GM11168 (cell line): ENCODE results near the gene RFWD3.
"Not testable (repeated sequence)": the region's sequence is repeated elsewhere in the genome, so short reads cannot be mapped to it uniquely, and the experiment has no call there.

Experiments used
- in situ Hi-C: fragments of 300-500 bp; cut with MboI; formaldehyde crosslinking; loops from one replicate; pipeline ENCODE4 v1.12.0; 2022; ENCODE audit warnings: low sequenced_read_pairs; ENCODE audit not compliant: unreplicated experiment

RFWD3 gene

DNA sequence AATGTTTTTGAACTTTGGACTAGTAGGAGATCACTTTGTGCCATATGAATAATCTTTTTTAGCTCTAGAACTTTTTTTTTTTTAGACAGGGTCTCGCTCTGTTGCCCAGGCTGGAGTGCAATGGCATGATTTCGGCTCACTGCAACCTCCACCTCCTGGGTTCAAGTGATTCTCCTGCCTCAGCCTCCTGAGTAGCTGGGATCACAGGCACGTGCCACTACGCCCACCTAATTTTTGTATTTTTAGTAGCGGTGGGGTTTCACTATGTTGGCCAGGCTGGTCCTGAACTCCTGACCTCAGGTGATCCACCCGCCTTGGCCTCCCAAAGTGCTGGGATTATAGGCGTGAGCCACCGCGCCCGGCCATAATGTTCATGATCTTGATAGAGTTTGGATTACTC lies 2.2 kb upstream of the RFWD3 start:
- in situ Hi-C loops, result not testable (repeated sequence)

DNA sequence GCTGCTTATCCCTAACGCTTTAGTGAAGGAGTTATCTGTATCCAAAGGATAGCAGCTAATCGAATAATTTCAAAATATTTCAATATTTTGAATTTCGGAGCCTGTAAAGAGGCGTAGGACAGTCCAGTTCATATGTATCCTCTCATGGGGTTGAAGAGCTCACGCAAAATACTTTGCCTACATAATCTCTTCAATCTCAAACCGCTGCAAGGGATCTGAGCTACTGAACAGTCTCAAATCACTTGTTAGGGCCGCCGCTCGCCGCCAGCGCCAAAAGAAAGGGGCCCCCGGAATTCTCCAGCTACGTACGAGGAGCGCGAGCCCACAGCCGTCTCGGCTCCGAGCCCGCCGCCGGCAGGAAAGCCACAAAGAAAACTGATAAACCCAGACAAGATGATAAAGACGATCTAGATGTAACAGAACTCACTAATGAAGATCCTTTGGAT lies 601 bp upstream of the RFWD3 start:
- in situ Hi-C loops, result no loop called here

DNA sequence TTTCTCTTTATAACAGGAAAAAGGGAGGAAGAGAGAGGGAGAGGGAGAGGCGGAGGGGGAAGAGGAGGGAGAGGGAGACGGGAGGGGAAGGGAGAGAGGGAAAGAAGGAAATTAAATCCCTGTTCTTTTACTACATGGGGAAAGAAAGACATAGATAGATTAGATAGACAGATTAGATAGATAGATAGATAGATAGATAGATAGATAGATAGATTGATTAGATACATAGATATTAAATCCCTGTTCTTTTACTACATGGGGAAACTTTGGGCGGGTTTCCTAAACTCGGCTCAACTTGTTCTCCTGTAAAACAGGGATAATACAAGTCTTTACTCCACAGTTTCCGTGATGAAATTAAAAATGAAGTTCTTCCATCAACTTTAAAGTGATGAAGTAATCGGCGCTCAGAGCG lies 661 bp downstream of the RFWD3 start:
- in situ Hi-C loops, result no loop called here

DNA sequence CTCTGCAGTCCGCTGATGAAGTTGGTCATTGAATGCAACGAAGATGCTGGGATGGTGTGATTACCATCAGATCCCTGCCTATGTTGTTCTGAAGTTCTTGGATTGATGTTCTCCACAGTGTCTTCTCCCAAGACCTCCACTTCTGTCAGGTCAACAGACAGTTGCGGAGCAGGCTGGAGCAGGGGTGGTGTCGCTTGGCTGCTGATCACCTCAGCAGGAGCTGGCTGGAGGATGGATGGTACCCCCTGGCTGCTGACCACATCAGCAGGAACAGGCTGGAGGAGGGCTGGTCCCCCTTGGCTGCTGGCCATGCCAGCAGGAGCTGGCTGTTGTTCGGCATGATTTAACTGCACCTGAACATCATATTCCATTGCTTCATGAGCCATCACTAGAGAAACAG lies 5.6 kb downstream of the RFWD3 start:
- in situ Hi-C loops, result no loop called here

DNA sequence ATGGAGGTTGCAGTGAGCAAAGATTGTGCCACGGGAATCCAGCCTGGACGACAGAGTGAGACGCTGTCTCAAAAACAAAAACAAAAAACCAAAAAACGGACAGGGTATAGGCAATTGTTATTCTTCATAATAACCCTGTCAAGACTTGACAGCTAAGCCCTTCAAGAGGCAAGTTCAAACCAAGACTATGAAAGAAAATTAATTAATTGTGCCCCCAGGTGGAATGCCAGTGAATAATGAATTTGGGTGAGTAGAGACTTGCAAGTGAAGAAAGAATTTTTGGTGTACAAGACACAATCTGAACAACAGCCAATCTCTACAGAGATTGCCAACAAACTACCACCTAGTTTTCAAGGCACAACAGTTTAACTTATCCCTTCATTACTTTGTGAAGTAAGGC lies 6.3 kb downstream of the RFWD3 start:
- in situ Hi-C loops, result no loop called here

DNA sequence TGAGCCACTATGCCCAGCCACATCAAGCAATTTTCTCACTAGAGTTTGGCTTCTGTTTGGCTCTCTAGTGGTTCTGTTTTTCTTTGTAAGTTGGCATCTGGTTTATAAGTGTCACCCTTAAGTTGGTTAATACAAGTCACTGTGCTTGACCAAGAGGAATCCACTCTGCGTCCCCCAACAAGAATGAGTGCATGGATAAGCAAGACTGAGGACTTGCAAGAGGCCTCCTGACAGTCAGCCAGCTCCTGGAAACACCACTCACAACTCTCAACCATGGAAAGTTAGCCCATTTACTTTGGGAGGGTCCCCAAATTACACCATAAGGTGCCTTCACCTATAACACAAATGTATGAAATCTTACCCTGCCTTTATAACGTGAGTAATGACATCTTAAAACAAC lies 7.6 kb downstream of the RFWD3 start:
- in situ Hi-C loops, result no loop called here

DNA sequence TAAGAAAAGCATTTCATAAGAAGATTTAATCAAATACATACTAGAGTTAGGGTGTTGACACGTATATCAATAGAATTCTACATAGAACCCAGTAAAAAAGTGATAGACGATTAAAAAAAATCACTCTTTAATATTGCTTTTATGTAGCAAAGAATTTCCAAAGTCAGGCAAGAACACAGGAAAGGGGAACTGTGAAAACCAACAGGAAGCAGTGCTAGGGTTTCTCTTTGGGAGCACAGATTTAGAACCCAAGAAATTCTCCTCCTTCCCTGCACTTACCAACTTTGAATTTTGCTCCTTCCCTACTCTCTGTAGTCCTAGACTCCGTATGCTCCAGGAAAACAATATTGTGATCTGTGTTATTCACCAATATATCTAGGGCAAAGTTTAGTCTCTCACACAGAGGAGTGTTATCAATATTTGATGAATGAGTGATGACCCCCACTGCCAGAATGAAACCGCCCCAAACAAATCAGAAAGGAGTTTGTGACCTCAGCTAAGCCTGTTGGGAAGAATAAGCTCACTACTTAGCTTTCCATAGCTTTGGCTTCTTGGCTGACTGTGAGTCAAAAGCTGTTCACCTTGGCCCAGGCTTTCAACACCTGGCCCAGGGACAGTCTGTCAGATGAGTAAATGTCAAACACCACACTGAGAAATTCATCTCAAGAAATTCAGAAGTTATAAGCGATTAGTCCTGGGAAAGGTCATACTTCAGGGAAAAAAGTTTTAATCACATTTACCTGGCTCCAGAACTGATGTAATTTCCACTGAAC lies 8.6 kb downstream of the RFWD3 start:
- in situ Hi-C loops, result no loop called here

DNA sequence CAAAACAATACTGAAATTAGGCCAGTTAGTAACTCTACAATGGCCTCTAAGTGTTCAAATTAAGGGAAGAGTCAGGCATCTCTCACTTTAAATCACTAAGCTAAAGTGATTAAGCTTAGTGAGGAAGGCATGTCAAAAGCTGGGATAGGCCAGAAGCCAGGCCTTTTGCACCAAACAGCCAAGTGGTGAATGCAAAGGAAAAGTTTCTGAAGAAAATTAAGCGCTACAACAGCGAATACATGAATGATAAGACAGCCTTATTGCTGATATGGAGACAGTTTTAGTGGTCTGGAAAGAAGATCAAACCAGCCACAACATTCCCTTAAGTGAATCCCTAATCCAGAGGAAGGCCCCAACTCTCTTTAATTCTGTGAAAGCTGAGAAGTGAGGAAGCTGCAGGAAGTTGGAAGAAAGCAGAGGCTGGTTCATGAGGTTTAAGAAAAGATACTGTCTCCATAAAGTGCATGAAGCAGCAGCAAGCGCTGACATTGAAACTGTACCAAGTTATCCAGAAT lies 12.1 kb downstream of the RFWD3 start:
- in situ Hi-C loops, result no loop called here

DNA sequence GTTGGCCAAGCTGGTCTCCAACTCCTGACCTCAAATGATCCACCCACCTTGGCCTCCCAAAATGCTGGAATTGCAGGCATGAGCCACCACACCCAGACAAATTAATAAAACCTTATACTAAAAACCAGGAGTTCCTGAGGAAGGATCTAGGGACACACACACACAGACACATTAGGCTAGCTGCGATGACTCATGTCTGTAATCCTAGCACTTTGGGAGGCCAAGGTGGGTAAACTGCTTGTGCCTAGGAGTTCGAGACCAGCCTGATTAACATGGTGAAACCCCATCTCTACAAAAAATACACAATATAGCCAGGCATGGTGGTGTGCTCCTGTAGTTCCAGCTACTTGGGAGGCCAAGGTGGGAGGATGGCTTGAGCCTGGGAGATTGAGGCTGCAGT lies 13.8 kb downstream of the RFWD3 start:
- in situ Hi-C loops, result not testable (repeated sequence)

DNA sequence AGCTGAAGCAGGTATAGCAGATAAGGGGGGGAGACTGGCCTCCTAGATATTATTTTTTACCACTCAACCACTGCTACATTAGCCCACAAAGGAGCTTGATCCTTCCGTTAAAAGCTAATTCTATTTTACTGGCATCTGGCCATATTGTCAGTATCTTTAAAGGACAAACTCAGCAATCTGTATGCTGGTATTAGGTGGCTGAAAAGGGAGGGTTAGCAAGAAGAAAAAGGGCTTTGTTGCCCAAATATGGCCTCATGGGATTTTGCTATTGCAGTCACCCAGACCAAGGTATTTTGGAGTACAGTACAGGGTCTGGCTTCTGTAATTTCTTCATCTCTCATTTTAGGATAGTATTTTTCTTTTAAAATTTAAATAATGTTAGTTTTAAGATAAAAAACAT lies 14.4 kb downstream of the RFWD3 start:
- in situ Hi-C loops, result no loop called here

DNA sequence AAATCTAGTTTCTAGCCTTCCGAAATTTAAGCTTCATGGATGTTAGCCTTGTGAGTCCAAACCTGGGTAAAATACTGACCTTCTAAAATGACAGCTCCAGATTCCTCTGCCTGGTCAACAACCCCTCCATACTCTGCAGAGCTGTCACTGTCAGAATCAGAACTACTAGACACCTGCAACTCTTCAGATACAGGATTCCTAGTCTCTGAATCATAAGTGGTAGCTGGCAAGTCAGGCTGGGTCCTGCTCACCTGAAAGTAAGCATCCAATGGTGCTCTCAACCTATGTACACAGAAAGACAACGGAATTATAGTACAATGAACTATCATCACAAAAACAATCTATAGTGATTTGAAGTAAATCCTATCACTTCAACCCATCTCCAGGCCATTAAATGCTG lies 14.8 kb downstream of the RFWD3 start:
- in situ Hi-C loops, result no loop called here

DNA sequence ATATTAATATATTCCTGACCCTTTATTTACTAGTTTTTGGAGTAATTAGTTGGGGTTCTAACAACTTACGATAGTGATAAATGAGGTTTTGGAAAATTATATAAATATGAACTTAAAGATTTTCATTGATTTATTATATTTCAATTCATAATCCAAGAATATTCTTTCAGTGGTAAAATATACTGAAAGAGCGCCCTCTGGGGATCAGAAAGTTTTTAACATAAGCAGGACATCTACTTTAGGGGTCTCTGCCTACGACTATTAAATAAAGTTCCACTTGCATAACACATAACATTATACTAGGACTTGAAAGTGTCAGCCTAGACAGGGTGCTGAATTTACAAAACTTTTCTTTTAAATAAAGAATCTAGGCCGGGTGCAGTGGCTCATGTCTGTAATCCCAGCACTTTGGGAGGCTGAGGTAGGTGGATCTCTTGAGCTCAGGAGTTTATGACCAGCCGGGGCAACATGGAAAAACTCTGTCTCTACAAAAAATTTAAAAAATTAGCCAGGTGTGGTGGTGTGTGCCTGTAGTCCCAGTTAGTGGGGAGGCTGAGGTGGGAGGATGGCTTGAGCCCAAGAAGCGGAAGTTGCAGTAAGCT lies 15.6 kb downstream of the RFWD3 start:
- in situ Hi-C loops, result no loop called here

DNA sequence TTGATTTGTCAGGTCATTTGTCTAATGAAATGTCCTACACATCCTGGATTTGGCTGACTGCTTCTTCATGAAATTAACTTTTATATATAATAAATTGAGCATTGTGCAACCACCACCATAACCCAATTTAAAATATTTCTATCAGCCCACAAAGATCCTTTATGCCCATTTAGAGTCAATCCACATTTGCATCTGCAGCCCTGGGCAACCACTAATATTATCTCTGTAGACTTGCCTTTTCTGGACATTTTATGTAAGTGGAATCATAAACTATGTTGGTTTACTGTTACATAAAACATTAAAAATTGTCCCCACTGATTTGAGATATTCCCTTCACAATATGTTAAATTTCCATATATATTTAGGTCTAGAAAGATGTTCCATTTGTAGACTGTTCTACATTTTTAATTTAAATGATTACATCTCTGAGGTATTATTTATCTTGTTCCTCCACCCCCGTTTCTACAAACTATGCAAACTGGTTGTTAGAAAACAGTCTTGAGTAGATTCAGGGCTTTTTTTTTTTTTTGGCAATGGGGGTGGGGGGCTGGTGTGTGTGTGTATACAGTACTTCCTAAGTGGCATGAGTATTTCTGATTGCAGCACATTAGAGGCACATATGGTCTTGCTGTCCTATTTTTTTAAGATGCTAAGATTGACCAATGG lies 16.7 kb downstream of the RFWD3 start:
- in situ Hi-C loops, result no loop called here

DNA sequence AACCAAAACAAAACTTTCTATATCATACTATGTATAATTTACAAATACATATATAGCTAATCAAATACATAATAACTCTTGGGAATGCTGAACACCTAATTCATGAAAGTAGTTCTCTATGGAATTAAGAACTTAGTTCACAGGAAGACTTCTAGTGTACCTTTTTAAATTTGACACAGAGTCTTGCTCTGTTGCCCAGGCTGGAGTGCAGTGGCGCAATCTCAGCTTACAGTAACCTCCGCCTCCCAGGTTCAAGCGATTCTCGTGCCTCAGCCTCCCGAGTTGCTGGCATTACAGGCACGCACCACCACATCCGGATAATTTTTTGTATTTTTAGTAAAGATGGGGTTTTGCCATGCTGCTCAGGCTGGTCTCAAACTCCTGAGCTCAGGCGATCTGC lies 24.7 kb downstream of the RFWD3 start:
- in situ Hi-C loops, result no loop called here

DNA sequence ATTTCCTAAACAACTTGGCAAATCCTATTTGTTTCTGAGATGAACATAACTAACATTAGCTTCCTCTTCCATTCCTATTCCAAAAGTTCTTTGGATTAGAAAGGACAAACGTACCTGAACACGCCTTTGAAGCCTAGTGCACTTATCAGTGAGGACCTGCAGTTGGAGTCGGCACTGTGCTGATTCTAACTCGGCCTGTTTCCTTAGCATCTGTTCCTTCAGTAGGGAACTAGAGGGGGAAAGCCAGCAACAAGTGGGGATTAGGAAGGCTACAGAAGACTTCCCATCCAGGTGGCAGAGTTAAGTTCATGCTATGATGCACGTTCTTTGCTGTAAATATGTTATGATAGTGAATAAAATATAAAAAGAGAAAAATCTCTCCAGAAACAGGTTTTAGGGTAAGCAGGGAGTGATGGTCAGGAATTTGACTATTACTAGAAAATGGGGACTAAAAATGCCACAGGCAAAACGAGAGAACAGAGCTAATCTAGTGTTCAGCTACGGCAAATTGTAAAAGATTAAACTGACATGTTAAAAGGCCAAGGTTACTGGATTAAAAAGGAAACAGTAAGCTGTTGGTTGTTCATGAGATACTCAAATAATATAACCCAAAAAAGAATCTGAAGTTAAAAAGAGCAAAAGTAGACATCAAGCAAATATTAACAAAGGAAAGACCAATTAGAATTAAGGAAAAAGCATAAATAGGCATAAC lies 28.8 kb downstream of the RFWD3 start:
- in situ Hi-C loops, result no loop called here

DNA sequence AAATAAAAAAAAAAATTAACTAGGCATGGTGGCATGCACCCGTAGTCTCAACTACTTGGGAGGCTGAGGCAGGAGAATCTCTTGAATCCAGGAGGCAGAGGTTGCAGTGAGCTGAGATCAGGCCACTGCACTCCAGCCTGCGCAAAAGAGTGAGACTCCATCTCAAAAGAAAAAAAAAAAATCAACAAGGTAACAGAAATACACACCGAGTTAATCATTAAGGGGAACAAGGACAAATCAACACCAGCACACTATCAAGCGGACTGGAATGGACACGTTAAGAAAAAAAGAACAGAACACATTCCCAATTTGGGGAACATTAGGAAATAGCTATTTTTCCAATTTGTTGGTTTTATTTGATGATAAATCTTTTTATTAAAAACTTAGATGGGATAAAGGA lies 31.4 kb downstream of the RFWD3 start:
- in situ Hi-C loops, result no loop called here

DNA sequence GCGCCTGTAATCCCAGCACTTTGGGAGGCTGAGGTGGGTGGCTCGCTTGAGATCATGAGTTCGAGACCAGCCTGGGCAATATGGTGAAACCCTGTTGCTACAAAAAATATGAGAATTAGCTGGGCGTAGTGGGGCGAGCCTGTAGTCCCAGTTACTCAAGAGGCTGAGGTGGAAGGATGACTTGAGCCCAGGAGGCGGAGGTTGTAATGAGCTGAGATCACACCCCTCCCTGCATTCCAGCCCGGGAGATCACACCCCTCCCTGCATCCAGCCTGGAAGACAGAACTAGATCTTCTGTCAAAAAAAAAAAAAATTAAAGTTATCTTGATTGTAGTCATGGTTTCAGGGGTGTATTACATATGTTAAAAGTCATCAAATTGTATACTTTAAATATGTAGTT lies 33.0 kb downstream of the RFWD3 start:
- in situ Hi-C loops, result no loop called here

DNA sequence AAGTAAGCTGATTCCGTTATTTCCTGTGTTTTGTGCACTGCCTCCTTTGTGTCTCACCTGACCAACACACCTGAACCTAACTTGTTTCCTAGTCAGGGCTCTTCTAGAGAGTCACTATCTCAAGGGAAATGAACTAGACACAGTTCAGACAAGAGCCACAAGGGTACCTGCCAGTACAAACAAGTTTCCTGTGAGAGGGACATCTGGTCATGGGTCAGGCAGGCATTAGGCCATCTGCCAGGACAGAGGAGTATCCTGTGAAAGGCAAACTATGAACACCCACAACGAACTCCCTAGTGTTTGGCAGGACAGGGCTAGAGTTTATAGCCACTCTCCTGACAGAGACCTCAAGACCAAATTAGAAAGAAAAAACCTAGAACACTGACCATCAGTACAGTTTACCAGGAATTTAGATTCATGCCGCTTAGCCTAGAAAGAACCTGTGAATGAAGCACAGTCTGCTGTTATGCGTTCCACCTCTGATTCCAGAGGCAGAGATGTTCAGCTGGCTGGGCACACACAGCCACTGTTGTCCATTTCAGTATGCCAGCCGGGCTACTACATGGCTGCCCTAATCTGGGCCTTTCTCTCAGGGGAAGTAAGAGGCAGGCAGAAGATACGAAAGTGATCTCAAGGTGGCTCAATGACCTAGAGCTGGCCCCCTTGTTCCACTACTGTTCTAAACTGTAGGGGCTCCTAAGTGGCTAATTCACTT lies 39.0 kb downstream of the RFWD3 start:
- in situ Hi-C loops, result loop anchor here (10.0 kb wide), 1 partner anchor 143 kb away; no protein-coding TSS in a partner anchor

DNA sequence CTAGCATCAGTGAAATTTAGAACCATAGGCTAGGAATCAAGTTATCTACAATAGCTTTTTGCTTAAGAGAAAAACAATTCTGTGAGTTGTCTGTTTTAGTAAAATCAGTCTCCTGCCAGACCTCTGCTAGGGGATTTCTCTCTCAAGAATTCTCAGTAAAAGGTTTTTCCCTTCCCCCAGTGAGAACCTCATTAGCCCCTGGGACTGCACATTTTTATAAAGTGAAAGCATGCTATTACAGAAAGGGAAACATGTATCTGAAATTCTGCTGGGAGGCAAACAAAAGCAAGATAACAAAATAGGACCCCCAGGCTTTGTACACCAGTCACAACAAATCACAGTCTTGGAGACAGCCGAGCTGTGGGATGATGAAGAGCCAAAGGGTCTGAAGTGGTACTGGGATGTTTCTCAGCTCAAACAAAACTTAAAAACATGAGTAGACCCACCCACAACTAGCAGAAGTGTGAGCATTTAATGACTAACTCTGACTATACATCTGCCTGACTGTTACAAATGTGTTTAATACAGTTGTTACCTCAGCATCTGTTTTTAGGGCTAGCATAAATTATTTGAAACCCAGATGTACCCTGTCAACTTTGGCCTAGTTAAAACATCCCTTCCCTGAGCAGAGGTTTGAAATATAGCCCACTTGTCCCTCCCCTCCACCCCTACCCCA lies 39.8 kb downstream of the RFWD3 start:
- in situ Hi-C loops, result loop anchor here (10.0 kb wide), 1 partner anchor 142 kb away; no protein-coding TSS in a partner anchor
